Bronchial epithelial cell (primary cell): ENCODE measurements around the gene CHST11. TPM values are rescaled to one million over a fixed set of nuclear protein-coding genes. Genes with fewer than 3 reads are reported as not detected.

Experiments
- DNase-seq: peaks from one replicate; pipeline ENCODE4 v3.0.0-alpha.2; 2010; ENCODE audit warnings: low read depth
- FAIRE-seq: peaks from 2 replicates; lab custom pipeline; 2011; peaks lifted over from hg19 to GRCh38; lab: Jason Lieb, UNC
- H3K27me3 ChIP-seq: 2 replicates; pipeline ENCODE4 v1.5.1; 2011; ENCODE audit warnings: low read length; ENCODE audit not compliant: control insufficient read depth, insufficient read depth
- H3K36me3 ChIP-seq: 2 replicates; pipeline ENCODE4 v1.5.1; 2011; ENCODE audit warnings: low read length; ENCODE audit not compliant: control insufficient read depth, insufficient read depth
- H3K4me3 ChIP-seq: 2 replicates; pipeline ENCODE4 v1.5.1; 2011; ENCODE audit warnings: mild to moderate bottlenecking, low read depth, low read length, control low read depth
- total RNA-seq: library from RNA; depleted of rRNA; stranded (reverse); fragments of >200 nt; gene quantifications from 2 replicates; pipeline ENCODE4 v1.2.1, GENCODE V29; 2014
- TF ChIP-seq, protein P1 (sequence below): IDR thresholded peaks from 2 replicates; pipeline ENCODE4 v1.5.1; 2011; ENCODE audit warnings: mild to moderate bottlenecking, moderate library complexity, low read length, control low read depth, inconsistent platforms; ENCODE audit not compliant: insufficient read depth, severe bottlenecking

Gene CHST11
- total RNA-seq, 1 donor from 2014 or later = 7.9 TPM

DNA sequence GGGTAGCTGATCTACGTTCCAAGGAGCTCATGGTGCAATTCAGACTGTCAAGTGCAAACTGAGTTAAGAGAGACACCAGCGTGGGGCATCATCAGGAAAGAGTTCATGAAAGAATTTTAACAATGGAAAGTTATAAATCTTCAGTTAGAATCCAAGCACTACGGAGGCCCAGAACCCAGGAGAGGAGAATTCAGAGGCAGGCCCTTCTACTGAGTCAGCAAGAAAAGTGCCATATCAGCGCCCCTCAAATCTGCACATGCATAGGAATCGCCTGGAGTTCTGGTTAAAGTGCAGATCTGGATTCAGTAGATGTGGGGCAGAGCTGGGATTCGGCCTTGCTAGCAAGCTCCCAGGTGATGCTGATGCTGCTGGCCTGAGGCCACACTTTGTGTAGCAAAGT, 45.9 kb downstream of the CHST11 start:
- no peak for DNase-seq
- TF ChIP-seq, protein P1, sequence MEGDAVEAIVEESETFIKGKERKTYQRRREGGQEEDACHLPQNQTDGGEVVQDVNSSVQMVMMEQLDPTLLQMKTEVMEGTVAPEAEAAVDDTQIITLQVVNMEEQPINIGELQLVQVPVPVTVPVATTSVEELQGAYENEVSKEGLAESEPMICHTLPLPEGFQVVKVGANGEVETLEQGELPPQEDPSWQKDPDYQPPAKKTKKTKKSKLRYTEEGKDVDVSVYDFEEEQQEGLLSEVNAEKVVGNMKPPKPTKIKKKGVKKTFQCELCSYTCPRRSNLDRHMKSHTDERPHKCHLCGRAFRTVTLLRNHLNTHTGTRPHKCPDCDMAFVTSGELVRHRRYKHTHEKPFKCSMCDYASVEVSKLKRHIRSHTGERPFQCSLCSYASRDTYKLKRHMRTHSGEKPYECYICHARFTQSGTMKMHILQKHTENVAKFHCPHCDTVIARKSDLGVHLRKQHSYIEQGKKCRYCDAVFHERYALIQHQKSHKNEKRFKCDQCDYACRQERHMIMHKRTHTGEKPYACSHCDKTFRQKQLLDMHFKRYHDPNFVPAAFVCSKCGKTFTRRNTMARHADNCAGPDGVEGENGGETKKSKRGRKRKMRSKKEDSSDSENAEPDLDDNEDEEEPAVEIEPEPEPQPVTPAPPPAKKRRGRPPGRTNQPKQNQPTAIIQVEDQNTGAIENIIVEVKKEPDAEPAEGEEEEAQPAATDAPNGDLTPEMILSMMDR = no peak
- Histone ChIP-seq H3K36me3 (no peaks in the 10 kb centered on the region), H3K4me3 (no peak overlapping the region), H3K27me3 (no peaks in the 10 kb centered on the region)
- FAIRE-seq = no peak

DNA sequence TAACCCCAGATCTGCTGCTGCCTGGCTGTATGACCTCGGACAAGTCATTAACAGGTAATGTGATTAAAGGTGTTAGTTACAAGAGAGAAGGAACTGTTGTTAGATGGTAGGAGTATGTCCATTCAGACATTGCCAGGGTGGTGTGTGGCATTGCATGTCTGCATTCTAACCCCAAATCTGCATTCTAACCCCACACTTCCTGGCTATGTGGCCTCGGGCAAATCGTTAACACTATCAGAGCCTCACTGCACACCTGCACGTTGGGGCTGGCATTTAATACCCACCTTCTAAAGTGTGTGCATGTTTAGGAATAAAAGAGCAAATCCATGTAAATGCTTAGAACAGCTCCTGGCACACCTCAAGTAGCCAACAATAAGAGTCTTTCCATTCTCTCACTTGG, 46.4 kb downstream of the CHST11 start:
- DNase-seq (no peak), FAIRE-seq (no peak)
- Histone ChIP-seq H3K27me3 (no peaks in the 10 kb centered on the region), H3K4me3 (no peak overlapping the region), H3K36me3 (no peaks in the 10 kb centered on the region)
- TF ChIP-seq, protein P1 = no peak

DNA sequence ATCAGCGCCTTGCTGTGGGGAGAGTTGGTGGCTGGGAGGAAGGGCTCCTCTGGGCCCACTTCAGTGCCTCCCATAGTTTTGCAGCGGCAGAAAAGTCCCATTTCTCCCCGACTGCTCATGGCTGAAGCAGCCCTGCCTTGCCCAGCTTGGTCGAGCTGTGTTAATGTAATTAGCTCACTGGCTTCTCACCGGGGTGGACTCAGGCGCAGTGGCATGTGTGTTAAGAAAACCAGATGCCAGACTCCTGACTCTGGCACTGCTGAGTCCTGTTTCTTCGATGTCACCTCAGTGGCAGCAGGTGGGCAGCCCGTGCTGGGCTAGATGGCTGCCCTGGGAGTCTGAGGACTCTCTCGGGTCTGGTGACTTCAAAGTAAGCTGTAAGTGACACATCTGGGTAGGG, 47.4 kb downstream of the CHST11 start:
- FAIRE-seq = no peak

DNA sequence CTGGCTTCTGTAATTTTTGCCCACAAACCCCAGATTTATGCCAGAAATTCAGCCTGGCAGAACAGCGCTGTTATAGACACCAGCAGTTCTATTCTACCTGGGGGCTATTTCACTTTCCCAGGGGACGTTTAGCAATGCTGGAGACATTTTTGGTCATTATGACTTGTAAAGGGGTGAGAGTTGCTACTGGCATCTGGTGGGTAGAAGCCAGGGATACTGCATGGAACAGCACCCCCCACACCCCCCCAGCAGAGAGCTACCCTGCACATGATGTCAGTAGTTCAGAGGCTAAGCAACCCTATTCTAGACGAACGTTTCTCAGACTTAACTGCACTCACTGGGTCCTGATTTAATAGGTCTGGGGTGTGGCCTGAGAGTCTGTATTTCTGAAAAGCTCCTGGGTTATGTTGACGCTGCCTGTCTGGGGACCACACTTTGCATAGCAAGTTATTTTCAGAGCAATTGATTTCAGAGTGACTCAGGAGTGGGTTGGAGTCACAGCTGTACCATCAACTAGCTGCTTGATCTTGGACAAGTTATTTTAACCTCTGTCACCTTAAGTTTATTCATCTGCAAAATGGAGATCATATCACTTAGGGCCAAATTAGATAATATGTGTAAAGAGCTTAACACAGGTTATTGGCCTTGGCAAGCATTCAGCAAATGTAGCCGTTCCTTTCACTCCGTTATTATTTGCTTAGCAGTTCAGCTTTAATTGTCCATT, 48.5 kb downstream of the CHST11 start:
- TF ChIP-seq, protein P1 = no peak
- no peak for FAIRE-seq
- Histone ChIP-seq H3K27me3 (no peaks in the 10 kb centered on the region), H3K4me3 (no peak overlapping the region), H3K36me3 (no peaks in the 10 kb centered on the region)
- DNase-seq = no peak

More for the DNA sequence above, 47.4 kb downstream of the CHST11 start:
- TF ChIP-seq, protein P1 = no peak
- Histone ChIP-seq H3K27me3 (no peaks in the 10 kb centered on the region), H3K36me3 (no peaks in the 10 kb centered on the region), H3K4me3 (no peak overlapping the region)
- no peak for DNase-seq

DNA sequence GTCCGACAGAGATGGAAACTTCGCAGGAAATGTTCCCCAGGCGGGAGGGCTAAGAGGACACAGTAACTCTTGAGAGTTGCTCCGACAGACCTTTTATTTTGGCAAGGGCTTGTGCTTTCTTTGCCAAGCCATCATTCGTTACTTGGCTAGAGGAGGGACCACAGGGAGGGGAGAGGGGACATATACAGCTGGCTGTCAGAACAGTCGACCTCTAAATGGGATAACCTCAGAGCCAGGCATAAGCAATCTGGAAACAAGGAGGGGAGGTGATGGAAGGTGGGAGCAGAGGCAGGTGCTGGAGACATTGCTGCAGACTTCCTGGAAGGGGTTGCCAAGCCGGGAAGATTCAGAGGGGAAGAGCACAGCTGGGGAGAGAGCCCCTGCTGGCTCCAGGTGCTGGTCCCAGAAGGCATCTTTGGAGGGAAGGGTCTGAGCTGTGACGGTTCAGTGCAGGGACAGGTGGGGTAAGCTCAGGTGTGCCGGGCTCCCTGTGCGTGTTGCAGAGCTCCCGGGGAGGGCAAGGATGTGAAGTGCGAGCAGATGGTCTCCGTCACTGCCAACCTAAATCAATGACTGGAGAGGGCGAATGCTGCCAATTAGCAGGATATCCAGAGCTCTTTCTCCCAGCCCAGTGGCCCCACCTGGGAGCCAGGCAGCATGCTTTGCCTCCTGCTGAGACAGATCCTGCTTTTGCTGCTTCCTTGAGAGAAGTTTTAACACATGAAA, 50.1 kb downstream of the CHST11 start:
- H3K36me3 ChIP-seq = no peaks in the 10 kb centered on the region
- DNase-seq (no peak), FAIRE-seq (no peak)
- TF ChIP-seq, protein P1 = no peak
- H3K27me3 ChIP-seq = no peaks in the 10 kb centered on the region
- no peak overlapping the region for H3K4me3 ChIP-seq
